Activated CD8-positive, alpha-beta memory T cell treated with anti-CD3 and anti-CD28 coated beads, Interleukin-2, amount 50 U/mL, for 24 hours (primary cell): ENCODE data around the gene GPR137C.
A peak's percentile ranks its signal among the peaks of the same experiment; 100 is the strongest.

Experiments used
- DNase-seq: peaks from one replicate; pipeline ENCODE4 v3.0.0-alpha.2; 2020; ENCODE audit errors: extremely low read depth

GPR137C gene

GRCh38 chr14:52552063-52552988 is at the start of gene GPR137C, which contains the start of gene TXNDC16:
Gene GPR137C (plus strand): TSS chr14:52552836. CDS start chr14:52553148, 312 bp downstream.
Gene TXNDC16 (minus strand): TSS chr14:52552505. CDS start chr14:52543557, 8,948 bp downstream.
- DNase-seq: peak; percentile 100

GRCh38 chr14:52513249-52513648 is 39.4 kb upstream of the GPR137C start:
- no peak for DNase-seq

GRCh38 chr14:52514046-52514811 is 38.4 kb upstream of the GPR137C start:
- DNase-seq: no peak

- no peak for DNase-seq
Observed at GRCh38 chr14:52522033-52522432, 30.6 kb upstream of the GPR137C start.

- no peak for DNase-seq
Observed at GRCh38 chr14:52522581-52523345, 29.9 kb upstream of the GPR137C start.

- no peak for DNase-seq
Observed at GRCh38 chr14:52527052-52527451, 25.6 kb upstream of the GPR137C start.

GRCh38 chr14:52531481-52531880 is 21.2 kb upstream of the GPR137C start:
- no peak for DNase-seq

GRCh38 chr14:52536269-52536668 is 16.4 kb upstream of the GPR137C start:
- DNase-seq: no peak

GRCh38 chr14:52538623-52539022 is 14.0 kb upstream of the GPR137C start:
- no peak for DNase-seq

GRCh38 chr14:52545584-52546317 is 6.9 kb upstream of the GPR137C start:
- DNase-seq: no peak

GRCh38 chr14:52546318-52546670 is 6.3 kb upstream of the GPR137C start:
- no peak for DNase-seq

GRCh38 chr14:52547027-52547426 is 5.6 kb upstream of the GPR137C start:
- no peak for DNase-seq

GRCh38 chr14:52547526-52547925 is 5.1 kb upstream of the GPR137C start:
- no peak for DNase-seq

- no peak for DNase-seq
Observed at GRCh38 chr14:52550661-52551060, 2.0 kb upstream of the GPR137C start.

- DNase-seq: no peak
Observed at GRCh38 chr14:52551205-52551604, 1.4 kb upstream of the GPR137C start.

GRCh38 chr14:52551696-52552062 is 957 bp upstream of the GPR137C start:
- DNase-seq: no peak

- DNase-seq: no peak
Observed at GRCh38 chr14:52553002-52553670, 500 bp downstream of the GPR137C start.

- DNase-seq: peak; percentile 33
Observed at GRCh38 chr14:52553671-52554575, 1.3 kb downstream of the GPR137C start.

GRCh38 chr14:52558688-52559087 is 6.1 kb downstream of the GPR137C start:
- no peak for DNase-seq

GRCh38 chr14:52563120-52563519 is 10.5 kb downstream of the GPR137C start:
- no peak for DNase-seq
